Measurements from ENCODE around the gene NOL8.

DNA sequence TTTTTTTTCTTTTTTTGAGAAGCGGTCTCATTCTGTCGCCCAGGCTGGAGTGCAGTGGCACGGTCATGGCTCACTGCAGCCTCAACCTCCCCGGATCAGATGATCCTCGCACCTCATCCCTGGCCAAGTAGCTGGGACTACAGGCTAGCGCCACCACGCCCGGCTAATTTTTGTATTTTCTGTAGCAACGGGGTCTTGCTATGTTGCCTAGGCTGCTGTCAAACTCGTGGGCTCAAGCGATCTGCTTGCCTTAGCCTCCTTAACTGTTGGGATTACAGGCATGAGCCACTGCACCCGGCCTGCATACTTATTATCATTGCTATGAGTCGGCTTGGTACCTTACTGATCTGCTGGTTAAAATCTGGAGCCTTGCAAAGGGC, 30.9 kb downstream of the NOL8 start:
- TF ChIP-seq, protein P1, sequence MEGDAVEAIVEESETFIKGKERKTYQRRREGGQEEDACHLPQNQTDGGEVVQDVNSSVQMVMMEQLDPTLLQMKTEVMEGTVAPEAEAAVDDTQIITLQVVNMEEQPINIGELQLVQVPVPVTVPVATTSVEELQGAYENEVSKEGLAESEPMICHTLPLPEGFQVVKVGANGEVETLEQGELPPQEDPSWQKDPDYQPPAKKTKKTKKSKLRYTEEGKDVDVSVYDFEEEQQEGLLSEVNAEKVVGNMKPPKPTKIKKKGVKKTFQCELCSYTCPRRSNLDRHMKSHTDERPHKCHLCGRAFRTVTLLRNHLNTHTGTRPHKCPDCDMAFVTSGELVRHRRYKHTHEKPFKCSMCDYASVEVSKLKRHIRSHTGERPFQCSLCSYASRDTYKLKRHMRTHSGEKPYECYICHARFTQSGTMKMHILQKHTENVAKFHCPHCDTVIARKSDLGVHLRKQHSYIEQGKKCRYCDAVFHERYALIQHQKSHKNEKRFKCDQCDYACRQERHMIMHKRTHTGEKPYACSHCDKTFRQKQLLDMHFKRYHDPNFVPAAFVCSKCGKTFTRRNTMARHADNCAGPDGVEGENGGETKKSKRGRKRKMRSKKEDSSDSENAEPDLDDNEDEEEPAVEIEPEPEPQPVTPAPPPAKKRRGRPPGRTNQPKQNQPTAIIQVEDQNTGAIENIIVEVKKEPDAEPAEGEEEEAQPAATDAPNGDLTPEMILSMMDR (IDR thresholded peaks at IDR 0.05; ENCODE audit: low read depth, low read length), result no peak
- no peak for TF ChIP-seq EZH2phosphoT487 (IDR thresholded peaks at IDR 0.05; ENCODE audit: low read depth)
